ENCODE measurements around the gene STXBP6.
A peak's percentile ranks its signal among the peaks of the same experiment; 100 is the strongest.

Gene STXBP6

DNA sequence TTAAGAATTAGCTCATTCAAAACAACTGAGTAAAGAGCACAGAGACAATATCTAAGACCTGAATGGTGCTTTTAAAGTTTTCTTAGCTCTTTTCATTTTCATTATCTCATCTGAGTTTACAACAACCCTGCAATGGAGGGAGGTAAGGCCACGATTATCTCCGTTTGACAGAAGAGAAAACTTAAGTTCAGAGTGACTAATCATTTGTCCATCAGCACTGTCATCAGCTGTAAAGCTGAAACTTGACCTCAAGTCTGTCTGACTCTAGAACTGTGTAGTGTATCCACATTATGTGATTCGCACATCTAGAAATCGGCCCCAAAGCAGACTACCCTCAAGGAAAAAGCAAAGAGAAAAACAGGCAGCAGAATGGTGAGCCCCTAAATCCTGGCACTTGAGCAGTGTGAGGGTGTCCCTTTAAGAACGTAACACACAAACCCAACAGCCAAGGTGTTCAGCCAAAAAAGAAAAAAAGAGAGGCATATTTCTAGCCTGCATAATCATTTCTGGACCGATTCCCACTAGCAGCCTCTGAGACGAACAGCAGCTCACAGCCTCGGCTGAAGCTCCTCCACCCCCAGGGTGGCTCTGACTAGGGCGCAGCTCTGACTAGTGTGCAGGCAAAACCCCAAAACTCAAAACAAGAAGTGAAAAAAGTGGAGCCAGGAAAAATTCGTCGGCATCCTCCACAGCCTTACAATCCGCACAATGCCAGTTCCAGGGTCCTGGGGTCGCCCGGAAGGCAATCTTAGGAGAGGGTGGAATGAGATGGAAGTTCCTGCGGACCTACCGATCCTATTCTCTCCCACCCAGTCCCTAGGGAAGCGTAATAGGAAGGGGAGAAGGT is 1.6 kb downstream of the STXBP6 start:
- Histone ChIP-seq H3K36me3 (ENCODE audit: insufficient read depth, low read length) (no peaks in the 10 kb centered on the region), H3K9me3 (ENCODE audit: low read depth, low read length) (no peaks in the 10 kb centered on the region), H3K9ac (ENCODE audit: insufficient read length) (no peak overlapping the region), H3K27ac (no peak overlapping the region), H3K4me3 (no peak overlapping the region)
- TF ChIP-seq POLR2AphosphoS5 (IDR thresholded peaks at IDR 0.05; ENCODE audit: borderline replicate concordance, low read depth, low read length) (no peak), FOXP2 (optimal IDR thresholded peaks at IDR 0.05; ENCODE audit: control extremely low read depth, extremely low read length, insufficient read depth) (no peak), EZH2 (IDR thresholded peaks at IDR 0.05) (no peak)
- DNase-seq (ENCODE audit: low read depth, low spot score): no peak

DNA sequence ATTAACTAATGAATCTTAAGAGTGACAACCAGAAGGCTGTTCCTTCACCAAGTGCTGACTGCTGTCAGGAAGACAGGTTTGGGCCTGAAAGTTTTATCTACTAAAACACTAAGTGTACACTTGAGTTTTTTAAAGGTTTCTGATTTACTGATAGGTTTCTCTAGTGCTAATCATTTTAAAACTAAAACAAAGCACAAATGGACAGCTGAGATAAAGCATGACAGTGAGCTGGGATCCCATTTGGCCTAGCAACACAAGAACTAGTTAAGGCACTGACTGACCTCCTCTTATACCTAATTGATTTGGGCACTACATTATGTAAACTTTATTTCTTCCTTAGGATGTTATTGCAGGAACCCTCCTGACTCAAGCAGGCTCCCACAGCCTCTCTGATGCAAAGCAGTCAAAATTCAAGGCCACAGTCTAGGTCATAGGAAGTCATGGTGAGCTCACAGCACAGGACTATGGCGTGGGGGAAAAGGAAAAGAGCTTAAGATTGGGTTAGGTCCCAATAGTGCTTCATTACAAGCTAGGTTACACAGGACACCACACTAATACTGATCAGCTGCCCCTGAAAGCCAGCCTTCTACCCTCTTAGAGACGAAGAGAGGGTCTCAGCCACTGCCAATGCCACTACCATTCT is 3.5 kb downstream of the STXBP6 start:
- Histone ChIP-seq H3K27ac (no peak overlapping the region), H3K9ac (ENCODE audit: insufficient read length) (no peak overlapping the region), H3K36me3 (ENCODE audit: insufficient read depth, low read length) (no peaks in the 10 kb centered on the region), H3K9me3 (ENCODE audit: low read depth, low read length) (no peaks in the 10 kb centered on the region), H3K4me3 (no peak overlapping the region)
- DNase-seq (ENCODE audit: low read depth, low spot score): no peak
- TF ChIP-seq FOXP2 (optimal IDR thresholded peaks at IDR 0.05; ENCODE audit: control extremely low read depth, extremely low read length, insufficient read depth) (no peak), POLR2AphosphoS5 (IDR thresholded peaks at IDR 0.05; ENCODE audit: borderline replicate concordance, low read depth, low read length) (no peak), EZH2 (IDR thresholded peaks at IDR 0.05) (no peak)

DNA sequence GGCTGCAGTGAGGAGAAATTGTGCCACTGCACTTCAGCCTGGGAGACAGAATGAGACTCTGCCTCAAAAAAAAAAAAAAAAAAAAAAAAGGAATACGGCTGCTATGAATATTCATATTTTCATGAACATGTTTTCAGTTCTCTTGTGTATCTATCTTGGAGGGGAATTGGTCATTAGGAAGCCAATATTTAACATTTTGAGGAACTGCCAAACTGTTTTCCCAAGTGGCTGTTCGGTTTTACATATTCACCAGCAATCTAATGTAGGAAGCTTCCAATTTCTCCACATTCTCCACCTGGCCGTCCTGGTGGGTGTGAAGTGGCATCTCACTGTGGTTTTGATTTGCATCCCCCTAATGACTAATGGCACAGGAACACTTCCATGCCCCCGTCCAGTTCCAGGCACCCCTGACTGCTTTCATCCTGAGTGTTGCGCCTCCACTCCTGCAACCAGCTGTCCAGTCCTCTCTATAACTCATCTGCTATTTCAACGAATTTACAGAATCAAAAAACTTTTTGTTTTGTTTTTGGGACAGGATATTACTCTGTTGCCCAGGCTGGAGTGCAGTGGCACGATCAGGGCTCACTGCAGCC is 5.7 kb downstream of the STXBP6 start:
- Histone ChIP-seq H3K4me3 (no peak overlapping the region), H3K9me3 (ENCODE audit: low read depth, low read length) (no peaks in the 10 kb centered on the region), H3K36me3 (ENCODE audit: insufficient read depth, low read length) (no peaks in the 10 kb centered on the region), H3K27ac (no peak overlapping the region), H3K9ac (ENCODE audit: insufficient read length) (no peak overlapping the region)
- no peak for TF ChIP-seq POLR2AphosphoS5 (IDR thresholded peaks at IDR 0.05; ENCODE audit: borderline replicate concordance, low read depth, low read length)
- DNase-seq (ENCODE audit: low read depth, low spot score): no peak

DNA sequence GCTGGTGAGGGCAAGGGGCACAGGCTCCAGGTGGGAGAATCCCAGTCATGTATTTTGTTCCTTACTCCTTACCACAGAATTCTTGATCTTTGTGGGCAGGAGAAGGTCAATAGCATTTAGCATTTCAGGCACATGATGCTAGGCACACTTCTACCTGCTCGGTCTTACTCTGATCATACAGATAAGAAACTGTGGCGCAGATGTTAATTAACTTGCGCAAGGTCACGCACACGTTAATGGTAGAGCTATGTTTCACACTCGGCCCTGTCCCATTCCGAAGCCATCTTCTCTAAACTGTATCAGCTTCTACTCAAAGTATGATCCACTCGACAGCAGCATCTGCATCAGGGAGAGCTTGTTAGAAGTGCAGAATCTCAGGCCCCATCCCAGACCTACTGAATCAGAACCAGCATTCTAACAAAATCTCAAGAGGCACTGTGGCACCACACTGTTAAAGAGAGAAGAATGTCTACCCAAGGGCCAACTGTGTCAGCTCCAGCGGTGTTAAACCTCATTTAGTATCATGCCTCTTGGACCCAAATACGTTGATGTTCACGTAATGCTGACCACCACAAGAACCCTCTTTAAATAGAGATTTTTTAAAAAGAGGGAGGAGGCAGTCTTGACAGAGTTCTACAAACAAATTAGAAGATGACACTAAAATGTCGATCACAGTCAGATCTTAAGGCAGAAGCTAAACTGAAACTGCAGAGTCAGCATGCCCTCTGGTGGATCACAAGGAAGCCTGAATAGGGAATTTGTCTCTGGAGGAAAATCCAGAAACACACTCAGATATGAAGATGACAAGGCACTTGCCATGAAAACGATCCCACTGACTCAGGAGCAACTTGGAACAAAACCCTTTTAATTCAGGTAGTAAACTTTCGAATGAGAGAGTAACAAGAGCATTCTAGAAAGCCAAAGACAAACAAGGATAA is 7.3 kb downstream of the STXBP6 start:
- H3K36me3 ChIP-seq (ENCODE audit: insufficient read depth, low read length): no peaks in the 10 kb centered on the region
- H3K9me3 ChIP-seq (ENCODE audit: low read depth, low read length): no peaks in the 10 kb centered on the region
- no peak for DNase-seq (ENCODE audit: low read depth, low spot score)
- TF ChIP-seq POLR2AphosphoS5 (IDR thresholded peaks at IDR 0.05; ENCODE audit: borderline replicate concordance, low read depth, low read length): no peak
- TF ChIP-seq EZH2 (IDR thresholded peaks at IDR 0.05): no peak
- TF ChIP-seq FOXP2 (optimal IDR thresholded peaks at IDR 0.05; ENCODE audit: control extremely low read depth, extremely low read length, insufficient read depth): no peak
- H3K9ac ChIP-seq (ENCODE audit: insufficient read length): no peak overlapping the region
- peak overlapping the region; percentile 33 for H3K4me3 ChIP-seq
- H3K27ac ChIP-seq: no peak overlapping the region

DNA sequence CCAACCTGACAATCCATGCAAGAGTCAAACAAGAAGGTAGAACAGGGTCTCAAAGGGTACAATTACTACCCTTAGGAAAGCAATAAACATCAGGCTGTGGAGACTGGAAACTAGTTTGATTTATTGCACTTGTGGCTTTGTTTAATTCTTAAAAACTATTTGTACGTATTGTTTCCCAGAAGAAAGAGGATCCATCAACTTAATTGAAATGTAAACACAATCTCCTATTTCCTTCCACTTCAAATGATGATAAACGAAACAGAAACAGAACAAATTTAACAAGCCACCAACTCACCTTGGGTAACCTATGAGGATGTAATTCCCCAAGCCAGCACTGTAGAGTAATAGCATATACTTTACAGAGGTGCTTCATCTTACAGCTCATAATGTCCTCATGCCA is 8.0 kb downstream of the STXBP6 start:
- no peak for DNase-seq (ENCODE audit: low read depth, low spot score)
- TF ChIP-seq FOXP2 (optimal IDR thresholded peaks at IDR 0.05; ENCODE audit: control extremely low read depth, extremely low read length, insufficient read depth) (no peak), EZH2 (IDR thresholded peaks at IDR 0.05) (no peak), POLR2AphosphoS5 (IDR thresholded peaks at IDR 0.05; ENCODE audit: borderline replicate concordance, low read depth, low read length) (no peak)

DNA sequence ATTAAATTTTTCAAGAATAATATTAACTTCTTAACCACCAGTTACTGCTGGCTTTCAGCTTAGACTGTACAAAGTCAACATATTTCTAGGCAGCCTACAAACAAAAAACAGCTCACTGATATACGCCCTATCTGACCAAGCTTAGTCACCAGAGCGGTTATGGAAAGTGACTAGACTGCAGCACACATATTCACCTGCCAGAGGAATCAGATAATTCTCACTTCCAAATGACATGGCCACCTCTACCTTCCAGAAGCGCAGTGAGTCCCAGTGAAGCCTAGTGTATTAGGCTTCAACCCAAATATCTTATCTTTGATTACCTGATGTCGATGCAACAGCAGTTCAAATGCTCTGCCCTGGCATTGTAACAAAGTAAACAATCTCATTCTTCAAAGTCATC is 8.5 kb downstream of the STXBP6 start:
- no peak overlapping the region for H3K4me3 ChIP-seq
- no peak overlapping the region for H3K9ac ChIP-seq (ENCODE audit: insufficient read length)
- TF ChIP-seq POLR2AphosphoS5 (IDR thresholded peaks at IDR 0.05; ENCODE audit: borderline replicate concordance, low read depth, low read length) (no peak), FOXP2 (optimal IDR thresholded peaks at IDR 0.05; ENCODE audit: control extremely low read depth, extremely low read length, insufficient read depth) (no peak)
- no peak for DNase-seq (ENCODE audit: low read depth, low spot score)
- H3K27ac ChIP-seq: no peak overlapping the region
- no peaks in the 10 kb centered on the region for H3K36me3 ChIP-seq (ENCODE audit: insufficient read depth, low read length)
- no peaks in the 10 kb centered on the region for H3K9me3 ChIP-seq (ENCODE audit: low read depth, low read length)

More for the DNA sequence above, 8.0 kb downstream of the STXBP6 start:
- H3K9ac ChIP-seq (ENCODE audit: insufficient read length): no peak overlapping the region
- no peak overlapping the region for H3K4me3 ChIP-seq
- no peaks in the 10 kb centered on the region for H3K9me3 ChIP-seq (ENCODE audit: low read depth, low read length)
- H3K36me3 ChIP-seq (ENCODE audit: insufficient read depth, low read length): no peaks in the 10 kb centered on the region
- H3K27ac ChIP-seq: no peak overlapping the region

DNA sequence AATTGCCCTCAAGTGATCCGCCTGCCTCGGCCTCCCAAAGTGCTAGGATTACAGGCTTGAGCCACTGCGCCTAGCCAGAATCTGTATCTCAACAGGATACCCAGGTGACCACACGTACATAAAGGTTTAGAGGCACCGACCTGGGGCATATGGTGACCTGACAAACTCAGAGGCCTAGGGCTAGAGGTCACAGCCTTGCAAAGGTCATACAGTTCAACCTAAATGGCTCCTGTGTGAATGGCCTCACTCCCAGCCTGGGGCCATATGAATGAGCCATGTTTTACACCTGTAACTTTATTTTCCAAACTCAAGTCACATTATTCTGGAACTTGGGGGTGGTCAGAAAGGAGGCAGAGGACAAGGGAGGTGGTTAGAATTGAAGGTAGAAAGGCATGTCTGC is 10.0 kb downstream of the STXBP6 start:
- Histone ChIP-seq H3K4me3 (no peak overlapping the region), H3K9ac (ENCODE audit: insufficient read length) (no peak overlapping the region), H3K27ac (no peak overlapping the region), H3K9me3 (ENCODE audit: low read depth, low read length) (no peaks in the 10 kb centered on the region), H3K36me3 (ENCODE audit: insufficient read depth, low read length) (no peaks in the 10 kb centered on the region)
- TF ChIP-seq POLR2AphosphoS5 (IDR thresholded peaks at IDR 0.05; ENCODE audit: borderline replicate concordance, low read depth, low read length) (no peak), FOXP2 (optimal IDR thresholded peaks at IDR 0.05; ENCODE audit: control extremely low read depth, extremely low read length, insufficient read depth) (no peak), EZH2 (IDR thresholded peaks at IDR 0.05) (no peak)
- no peak for DNase-seq (ENCODE audit: low read depth, low spot score)
